CD4-positive, alpha-beta T cell treated with Interleukin-4 for 4 hours (primary cell): ENCODE data around the gene NT5C2.
"Not testable (repeated sequence)": the region's sequence is repeated elsewhere in the genome, so short reads cannot be mapped to it uniquely, and the experiment has no call there.

Source experiments
- DNase-seq: peaks from one replicate; pipeline ENCODE4 v3.0.0-alpha.2; 2020

Gene NT5C2

GRCh38 chr10:103198648-103199047, 5.6 kb upstream of the NT5C2 start:
- no peak for DNase-seq

GRCh38 chr10:103197903-103198302, 4.8 kb upstream of the NT5C2 start:
- DNase-seq: no peak

GRCh38 chr10:103197174-103197573, 4.1 kb upstream of the NT5C2 start:
- DNase-seq: peak; percentile 18

- no peak for DNase-seq
Observed at GRCh38 chr10:103196516-103196915, 3.4 kb upstream of the NT5C2 start.

- DNase-seq: peak; percentile 4
Observed at GRCh38 chr10:103193820-103194529, 903 bp upstream of the NT5C2 start.

- DNase-seq: peak; percentile 48
Observed at GRCh38 chr10:103192451-103193106, 493 bp downstream of the NT5C2 start.

- no peak for DNase-seq
Observed at GRCh38 chr10:103192089-103192450, 1.0 kb downstream of the NT5C2 start.

GRCh38 chr10:103191198-103191597, 1.9 kb downstream of the NT5C2 start:
- not testable (repeated sequence) for DNase-seq

- no peak for DNase-seq
Observed at GRCh38 chr10:103188853-103189252, 4.2 kb downstream of the NT5C2 start.

GRCh38 chr10:103186128-103186527, 6.9 kb downstream of the NT5C2 start:
- no peak for DNase-seq

- DNase-seq: no peak
Observed at GRCh38 chr10:103184615-103185014, 8.5 kb downstream of the NT5C2 start.

GRCh38 chr10:103183991-103184451, 9.1 kb downstream of the NT5C2 start:
- DNase-seq: not testable (repeated sequence)

- DNase-seq: no peak
Observed at GRCh38 chr10:103181244-103181643, 11.8 kb downstream of the NT5C2 start.

GRCh38 chr10:103180491-103180890, 12.6 kb downstream of the NT5C2 start:
- no peak for DNase-seq

- no peak for DNase-seq
Observed at GRCh38 chr10:103177123-103177522, 15.9 kb downstream of the NT5C2 start.

GRCh38 chr10:103175580-103176285, 17.3 kb downstream of the NT5C2 start:
- no peak for DNase-seq

- DNase-seq: not testable (repeated sequence)
Observed at GRCh38 chr10:103174324-103174723, 18.7 kb downstream of the NT5C2 start.

- no peak for DNase-seq
Observed at GRCh38 chr10:103171278-103171677, 21.8 kb downstream of the NT5C2 start.

GRCh38 chr10:103168438-103168837, 24.6 kb downstream of the NT5C2 start:
- no peak for DNase-seq

- not testable (repeated sequence) for DNase-seq
Observed at GRCh38 chr10:103167554-103167953, 25.5 kb downstream of the NT5C2 start.

- DNase-seq: no peak
Observed at GRCh38 chr10:103166523-103166922, 26.5 kb downstream of the NT5C2 start.

GRCh38 chr10:103163766-103164403, 29.2 kb downstream of the NT5C2 start:
- DNase-seq: not testable (repeated sequence)

- no peak for DNase-seq
Observed at GRCh38 chr10:103157246-103157645, 35.8 kb downstream of the NT5C2 start.
